ENCODE measurements around the gene MARCHF2.
"Not testable (repeated sequence)": the region's sequence is repeated elsewhere in the genome, so short reads cannot be mapped to it uniquely, and the experiment has no call there.

GRCh38 chr19:8410718-8411117 is 2.4 kb upstream of the MARCHF2 start:
- not testable (repeated sequence) for TF ChIP-seq EP300 (conservative IDR thresholded peaks at IDR 0.05; ENCODE audit: poor library complexity, severe bottlenecking); MXI1 (conservative IDR thresholded peaks at IDR 0.05; ENCODE audit: poor library complexity, severe bottlenecking); CTCF (IDR thresholded peaks at IDR 0.05; ENCODE audit: poor library complexity, severe bottlenecking); TAF1 (IDR thresholded peaks at IDR 0.05; ENCODE audit: low read depth); REST (IDR thresholded peaks at IDR 0.05; ENCODE audit: borderline replicate concordance); EZH2 (IDR thresholded peaks at IDR 0.05; ENCODE audit: borderline replicate concordance, insufficient read depth, low read length, poor library complexity, severe bottlenecking); SMC3 (conservative IDR thresholded peaks at IDR 0.05; ENCODE audit: poor library complexity); POLR2AphosphoS5 (IDR thresholded peaks at IDR 0.05); RAD21 (conservative IDR thresholded peaks at IDR 0.05)

Measured in neural cell (in vitro differentiated cells).